HG03060 (cell line): Measurements from ENCODE around the gene TAF4.
"Not testable (repeated sequence)": the region's sequence is repeated elsewhere in the genome, so short reads cannot be mapped to it uniquely, and the experiment has no call there.

Source experiments
- ATAC-seq: cut with Tn5 transposase; IDR thresholded peaks from one replicate; pipeline ENCODE4 v1.9.1; 2021; ENCODE audit warnings: low read depth, moderate number of reproducible peaks; ENCODE audit not compliant: unreplicated experiment

TAF4 gene

DNA sequence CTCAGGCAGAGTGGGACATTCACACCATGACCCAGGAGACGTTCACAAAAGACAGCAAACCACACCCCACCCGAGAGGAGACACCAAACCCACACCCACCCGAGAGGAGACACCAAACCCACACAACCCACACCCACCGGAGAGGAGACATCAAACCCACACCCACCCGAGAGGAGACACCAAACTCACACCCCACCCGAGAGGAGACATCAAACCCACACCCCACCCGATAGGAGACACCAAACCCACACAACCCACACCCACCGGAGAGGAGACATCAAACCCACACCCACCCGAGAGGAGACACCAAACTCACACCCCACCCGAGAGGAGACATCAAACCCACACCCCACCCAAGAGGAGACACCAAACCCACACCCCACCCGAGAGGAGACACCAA, 84.0 kb downstream of the TAF4 start:
- ATAC-seq, result not testable (repeated sequence)

DNA sequence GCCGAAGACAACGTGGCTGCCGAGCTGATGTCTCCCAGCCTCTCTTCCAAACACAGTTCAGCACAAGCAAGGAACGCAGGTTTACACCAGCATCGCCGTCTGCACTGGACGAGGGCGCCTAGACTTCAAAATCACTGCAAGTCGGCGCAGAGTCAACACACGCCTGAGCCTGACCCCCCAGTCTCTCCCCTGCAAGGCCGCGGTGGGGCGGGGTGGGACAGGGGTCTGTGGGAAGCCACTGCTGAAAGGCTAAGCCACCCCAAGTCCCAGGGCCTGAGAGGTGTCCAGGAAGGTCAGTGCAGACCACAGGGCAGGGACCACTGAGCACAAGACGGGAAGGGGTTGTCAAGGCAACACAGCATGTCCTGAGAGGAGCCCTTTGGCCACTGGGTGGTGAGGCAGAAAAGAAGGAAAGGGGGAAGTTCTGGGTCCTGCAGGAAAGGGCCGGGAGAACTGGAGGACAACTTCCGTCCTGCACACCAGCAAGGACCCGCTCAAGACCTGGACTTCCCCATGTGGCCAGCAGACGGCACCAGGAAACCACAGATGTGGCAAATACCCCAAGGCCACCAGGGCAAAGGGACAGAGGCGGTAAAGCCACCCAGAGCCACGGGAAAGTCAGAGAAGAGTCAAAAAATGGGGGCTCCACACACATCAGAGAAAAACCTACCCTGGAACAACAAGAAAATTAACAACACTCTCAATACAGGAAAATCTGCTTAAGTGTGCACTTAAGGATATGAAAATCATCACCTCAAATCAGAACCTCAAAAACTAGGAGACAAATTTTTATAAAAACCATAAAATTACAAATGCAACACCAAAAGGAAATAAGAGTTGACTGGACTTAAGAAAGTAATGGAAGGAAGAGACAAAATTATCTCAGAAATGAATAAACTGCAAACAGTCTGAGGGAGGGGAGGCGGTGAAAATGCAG, 84.8 kb downstream of the TAF4 start:
- no peak for ATAC-seq

DNA sequence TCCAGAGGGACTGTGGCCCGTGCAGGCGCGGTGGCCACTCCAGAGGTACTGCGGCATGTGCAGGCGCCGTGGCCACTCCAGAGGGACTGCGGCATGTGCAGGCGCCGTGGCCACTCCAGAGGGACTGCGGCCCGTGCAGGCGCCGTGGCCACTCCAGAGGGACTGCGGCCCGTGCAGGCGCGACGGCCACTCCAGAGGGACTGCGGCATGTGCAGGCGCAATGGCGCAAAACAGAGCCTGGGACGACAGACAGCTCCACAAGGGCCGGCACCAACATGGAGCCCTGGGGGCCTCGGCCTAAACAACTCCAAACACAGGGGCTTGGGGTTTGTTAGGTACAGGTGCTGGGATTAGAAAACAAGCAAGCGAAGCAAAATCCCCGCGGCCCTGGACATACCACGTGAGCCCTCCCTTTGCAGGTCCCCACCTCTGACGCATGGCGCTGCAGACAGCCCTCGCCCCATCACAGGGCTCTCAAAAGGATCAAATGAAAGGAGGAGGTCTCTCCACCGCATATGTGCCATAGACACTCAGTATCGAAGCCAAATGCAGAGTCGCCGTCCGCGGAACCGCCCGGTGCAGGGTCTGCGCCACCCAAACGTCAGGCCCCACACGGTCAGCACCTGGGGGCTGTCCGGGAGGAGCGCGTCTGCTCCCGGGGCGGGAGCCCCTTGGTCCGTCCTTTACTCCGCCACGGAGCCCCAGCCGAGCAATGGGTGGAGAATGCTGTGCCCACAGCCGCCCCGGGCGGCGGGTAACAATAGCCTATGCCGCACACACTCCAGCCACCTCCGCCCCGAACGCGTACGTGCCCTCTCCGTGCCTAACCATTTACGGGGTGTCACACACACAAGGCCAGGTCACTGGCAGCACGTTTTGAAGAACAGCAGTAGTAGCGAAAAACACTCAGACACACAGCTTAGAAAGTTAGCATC, 85.7 kb downstream of the TAF4 start:
- no peak for ATAC-seq

DNA sequence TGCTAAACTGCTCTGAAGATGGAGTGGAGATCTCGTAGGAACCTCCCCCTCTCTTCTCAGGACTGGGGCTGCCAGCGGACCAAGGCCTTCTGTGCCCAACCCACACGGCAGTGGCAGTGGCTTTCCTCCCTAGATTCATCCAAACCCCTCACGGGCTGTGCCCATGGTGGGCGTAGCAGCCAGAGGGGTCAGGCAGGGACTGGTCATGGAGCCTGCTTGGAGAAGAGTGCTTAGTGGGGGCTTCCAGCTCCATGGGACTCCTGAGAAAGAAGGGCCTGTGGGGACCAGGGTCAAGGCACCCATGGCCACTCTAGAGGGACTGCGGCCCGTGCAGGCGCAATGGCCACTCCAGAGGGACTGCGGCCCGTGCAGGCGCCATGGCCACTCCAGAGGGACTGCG, 86.6 kb downstream of the TAF4 start:
- ATAC-seq, result no peak

DNA sequence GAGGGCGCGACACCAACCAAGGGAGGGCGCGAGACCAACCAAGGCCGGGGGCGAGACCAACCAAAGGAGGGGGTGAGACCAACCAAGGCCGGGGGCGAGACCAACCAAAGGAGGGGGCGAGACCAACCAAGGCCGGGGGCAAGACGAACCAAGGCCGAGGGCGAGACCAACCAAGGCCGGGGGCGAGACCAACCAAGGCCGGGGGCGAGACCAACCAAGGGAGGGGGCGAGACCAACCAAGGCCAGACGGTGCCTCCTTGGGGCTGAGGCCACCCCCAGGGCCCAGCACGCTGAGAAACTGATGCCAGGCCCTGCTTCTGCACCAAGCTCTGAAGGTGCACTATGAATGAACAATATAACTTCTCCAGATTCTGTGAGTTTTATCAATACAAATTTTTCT, 87.2 kb downstream of the TAF4 start:
- no peak for ATAC-seq

DNA sequence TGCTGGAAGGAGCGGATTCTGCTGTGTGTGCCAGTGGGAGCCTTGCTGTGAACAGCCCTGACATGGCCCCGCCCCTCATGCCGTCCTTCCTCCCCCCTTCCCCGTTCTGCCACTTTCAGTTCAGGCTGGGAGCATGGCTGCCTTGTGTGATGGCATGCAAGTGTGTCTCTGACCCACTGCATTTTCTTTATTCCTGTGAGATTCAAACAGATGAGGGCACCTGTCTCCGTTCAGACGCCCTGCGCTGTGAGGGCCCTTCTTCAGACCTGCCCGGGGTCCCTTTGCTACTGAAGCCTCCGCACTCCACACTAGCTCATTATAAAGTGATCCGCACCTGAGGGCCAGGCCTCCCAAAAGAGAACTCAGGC, 88.3 kb downstream of the TAF4 start:
- no peak for ATAC-seq

DNA sequence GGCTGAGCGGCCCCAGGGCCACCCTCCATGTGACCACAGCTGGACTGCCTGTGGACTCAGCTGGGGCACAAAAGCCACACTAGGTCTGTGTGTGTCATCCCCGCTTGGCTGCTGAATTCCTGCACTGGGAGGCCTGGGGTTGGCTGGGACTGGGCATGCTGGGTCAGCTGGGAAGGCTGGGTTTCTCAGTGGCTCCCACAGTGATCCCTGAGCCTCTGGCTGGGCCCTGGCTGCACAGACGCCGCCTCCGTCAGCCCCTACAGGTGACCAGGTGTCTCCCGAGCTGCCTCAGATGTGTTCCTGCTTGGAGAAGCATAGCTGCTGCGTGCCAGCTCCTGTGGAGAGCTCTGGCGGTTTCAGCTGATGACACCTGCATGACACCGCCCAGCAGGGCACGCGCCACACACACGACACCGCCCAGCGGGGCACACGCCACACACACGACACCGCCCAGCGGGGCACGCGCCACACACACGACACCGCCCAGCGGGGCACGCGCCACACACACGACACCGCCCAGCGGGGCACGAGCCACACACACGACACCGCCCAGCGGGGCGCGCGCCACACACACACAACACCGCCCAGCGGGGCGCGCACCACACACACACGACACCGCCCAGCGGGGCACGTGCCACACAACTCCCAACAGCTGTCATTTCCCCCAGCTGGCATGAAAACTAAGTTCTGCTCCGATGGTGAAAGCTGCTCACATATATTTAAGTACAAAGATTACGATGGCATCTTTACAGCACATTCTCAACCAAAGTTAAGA, 88.8 kb downstream of the TAF4 start:
- ATAC-seq, result no peak

DNA sequence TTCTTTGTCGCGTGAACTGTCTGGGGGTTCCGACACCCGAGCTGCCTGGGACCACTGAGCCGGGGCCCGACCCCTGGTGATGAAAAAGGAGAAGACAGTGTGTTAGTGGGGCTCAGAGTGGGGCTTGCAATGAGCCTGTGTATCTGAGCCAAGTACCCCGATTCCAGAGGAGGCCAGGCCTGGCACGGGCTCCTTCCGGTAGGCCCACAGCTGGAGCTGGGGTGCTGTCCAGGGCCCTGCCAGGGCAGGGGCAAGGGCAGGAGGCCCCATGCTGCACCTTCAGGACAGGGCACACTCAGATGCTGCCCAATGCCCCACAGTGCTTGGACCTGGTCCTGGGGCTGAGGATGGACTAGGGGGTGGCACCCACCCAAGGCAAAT, 89.4 kb downstream of the TAF4 start:
- no peak for ATAC-seq

DNA sequence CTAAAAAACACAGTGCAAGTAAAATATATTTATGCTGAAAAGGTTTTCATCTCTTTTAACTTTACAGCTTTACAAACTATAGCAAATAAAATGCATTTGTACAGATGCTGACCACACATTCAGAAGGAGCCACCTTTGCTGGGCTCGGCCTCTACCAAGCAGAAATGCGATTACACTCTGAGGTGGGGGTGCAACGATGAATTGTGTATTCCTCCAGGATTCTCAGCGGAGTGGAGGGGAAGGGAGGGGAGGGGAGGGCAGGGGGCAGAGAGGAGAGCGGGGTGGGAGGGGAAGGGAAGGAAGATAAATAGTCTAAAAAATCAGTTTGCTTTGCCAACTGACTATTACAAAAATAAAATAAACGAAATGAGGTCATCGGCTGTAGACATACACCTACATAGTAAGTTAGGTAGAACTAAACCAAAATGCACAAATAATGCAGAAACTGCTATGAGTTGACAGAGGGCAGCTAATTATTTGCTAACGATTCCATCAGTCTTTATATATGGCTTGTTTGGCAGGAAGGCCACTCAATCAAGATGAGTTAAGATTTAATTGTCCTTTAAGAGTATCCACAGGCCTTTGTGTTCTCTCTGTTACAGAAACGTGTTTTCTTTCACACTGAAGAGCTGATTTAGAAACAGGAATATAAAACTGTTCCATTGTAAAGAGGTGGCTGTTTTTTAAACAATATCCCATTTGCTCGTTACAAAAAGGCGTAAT, 90.1 kb downstream of the TAF4 start:
- ATAC-seq, result no peak

DNA sequence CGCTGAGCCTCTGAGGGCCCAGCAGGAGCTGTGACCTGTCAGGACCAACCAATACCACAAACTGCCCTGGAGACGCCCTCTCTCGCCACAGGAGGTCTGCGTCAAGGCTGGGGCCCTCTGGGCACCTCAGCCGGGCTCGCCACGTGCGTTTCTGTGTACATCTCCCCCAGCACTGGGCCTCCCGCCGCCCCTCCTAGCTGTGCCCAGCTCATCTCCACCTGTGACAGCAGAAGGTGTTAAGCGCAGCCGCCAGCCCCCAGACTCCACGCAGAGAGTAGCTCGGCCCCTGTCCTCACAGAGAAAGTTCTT, 91.4 kb downstream of the TAF4 start:
- no peak for ATAC-seq

DNA sequence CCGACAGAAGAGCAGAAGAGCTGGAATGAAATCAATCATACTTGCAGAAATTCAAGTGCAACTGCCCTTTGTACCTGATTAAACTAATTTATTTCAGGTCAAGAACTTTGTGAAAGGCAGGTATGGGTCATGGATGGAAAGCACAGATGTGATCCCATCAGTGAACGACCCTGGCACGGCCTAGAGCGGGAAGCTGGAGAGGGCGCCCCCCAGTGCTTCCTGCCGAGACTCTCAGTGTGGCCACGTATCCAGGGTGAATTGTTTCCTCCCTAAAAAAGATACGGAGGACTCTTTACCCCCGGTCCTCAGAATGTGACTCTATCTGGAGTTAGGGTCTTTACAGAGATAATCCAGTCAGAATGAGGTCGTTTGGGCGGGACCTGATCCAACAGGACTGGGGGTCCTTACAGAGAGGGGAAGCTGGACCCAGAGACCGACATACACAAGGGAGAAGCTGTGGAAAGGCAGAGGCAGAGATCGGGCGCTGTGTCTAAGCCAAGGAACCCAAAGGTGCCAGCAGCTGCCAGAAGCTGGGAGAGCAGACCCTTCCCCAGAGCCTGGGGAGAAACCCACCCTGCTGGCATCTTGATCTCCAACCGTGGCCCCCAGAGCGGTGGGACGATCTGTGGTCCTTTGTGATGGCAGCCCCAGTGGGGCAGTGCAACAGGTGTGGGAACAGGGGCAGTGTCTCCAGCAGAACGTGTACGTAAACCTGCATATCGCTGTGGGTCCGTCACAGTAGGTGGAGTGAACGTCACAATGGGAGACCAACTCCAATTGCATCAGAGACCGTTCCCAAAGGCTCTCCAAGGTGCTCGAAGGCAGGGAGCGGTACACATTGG, 91.9 kb downstream of the TAF4 start:
- no peak for ATAC-seq

DNA sequence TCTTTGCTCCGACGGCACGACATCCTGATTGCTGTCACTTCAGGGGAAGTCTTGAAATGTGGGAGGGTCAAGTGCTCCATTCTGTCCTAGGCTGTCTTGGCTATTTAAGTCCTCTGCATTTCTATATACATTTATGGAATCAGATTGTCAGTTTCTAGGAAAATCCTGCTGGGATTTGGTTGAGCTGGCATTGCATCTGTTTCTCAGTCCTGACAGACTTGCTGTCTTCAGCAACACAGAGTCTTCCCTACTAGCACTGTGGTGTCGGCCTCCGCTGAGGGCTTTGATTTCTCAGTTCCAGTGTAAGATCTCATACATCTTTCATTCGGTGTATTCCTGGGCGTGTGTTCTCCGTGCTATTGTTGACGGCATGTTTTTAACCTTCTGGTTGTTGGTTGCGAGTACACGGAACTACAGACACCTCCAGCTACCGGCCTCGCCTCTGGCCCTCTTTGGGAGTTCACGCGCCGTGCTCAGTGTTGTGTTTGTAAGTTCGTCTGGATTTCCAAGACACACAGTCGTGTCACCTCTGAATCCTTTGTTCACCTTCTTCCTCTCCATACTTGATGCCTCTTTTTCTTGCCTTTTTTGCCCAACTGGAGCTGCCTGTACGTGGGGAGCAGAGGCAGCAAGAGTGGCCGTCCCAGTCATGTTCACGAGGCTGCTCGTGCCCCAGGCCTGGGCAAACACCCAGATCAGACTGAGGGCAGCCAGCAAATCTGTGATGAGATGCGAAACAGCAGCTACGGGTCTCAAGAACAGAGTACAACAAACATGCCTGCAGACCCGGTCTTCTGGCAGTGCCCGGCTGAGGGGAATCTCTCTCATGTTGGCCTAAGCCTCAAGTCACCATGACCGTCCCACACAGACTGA, 92.8 kb downstream of the TAF4 start:
- ATAC-seq, result no peak

DNA sequence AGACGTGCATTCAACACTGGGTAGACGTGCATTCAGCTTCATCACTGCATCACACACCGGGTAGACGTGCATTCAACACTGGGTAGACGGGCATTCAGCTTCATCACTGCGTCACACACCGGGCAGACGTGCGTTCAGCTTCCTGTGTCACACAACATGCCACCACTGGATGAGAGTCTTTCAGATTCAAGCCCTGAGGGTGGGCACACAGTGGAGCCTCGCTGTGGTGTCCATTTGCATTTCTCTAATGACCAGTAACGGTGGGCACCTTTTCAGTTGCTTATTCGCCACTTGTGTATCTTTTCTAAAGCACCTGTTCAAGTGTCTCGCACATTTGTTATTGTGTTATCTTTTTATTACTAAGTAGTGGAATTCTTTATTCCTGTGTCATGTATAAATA, 94.1 kb downstream of the TAF4 start:
- not testable (repeated sequence) for ATAC-seq

DNA sequence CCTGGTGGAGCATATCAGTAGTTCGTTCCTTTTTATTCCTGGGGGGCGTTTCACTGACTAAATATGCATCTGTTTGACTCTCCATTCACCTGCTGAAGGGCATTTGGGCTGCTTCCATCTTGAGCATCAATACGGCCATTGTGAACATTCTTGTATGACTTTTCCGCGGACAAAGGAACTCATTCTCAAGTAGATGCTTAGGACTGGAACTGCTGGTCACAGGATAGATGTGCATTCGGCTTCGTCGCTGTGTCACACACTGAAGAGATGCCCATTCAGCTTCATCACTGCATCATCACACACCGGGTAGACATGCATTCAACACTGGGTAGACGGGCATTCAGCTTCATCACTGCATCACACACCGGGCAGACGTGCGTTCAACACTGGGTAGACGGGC, 95.3 kb downstream of the TAF4 start:
- ATAC-seq, result no peak

DNA sequence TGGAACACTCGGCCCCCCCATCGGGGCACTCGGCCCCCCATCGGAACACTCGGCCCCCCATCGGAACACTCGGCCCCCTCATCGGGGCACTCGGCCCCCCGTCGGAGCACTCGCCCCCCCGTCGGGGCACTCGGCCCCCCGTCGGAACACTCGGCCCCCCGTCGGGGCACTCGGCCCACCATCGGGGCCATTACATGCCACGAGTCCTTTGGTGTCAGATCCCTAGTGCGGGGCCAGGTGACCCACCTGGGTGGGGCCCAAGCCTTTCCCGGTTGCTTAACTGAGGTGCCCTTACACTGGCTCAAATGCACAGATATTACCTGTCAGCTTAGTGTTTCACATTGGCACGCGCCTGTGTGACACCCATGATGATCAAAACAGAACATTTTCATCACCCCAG, 95.9 kb downstream of the TAF4 start:
- no peak for ATAC-seq

DNA sequence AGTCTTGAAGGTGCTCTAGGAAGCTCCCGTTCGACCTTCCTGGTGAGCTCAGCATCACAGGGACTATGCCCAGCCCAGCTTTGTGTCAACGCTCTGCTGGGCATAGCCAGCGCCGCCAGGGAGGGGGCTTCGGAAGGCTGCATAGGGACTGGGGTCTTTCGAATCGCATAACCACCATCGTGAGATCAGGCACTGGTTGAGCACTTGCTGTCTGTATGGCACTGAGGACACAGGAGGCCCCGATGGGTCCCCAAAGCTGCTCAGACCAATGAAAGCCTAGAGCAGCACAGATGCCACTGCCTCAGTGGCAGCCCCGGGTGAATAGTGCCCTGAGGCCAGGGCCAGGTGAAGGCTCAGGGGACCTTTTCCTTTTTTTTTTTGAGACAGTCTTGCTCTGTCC, 96.7 kb downstream of the TAF4 start:
- ATAC-seq, result no peak

DNA sequence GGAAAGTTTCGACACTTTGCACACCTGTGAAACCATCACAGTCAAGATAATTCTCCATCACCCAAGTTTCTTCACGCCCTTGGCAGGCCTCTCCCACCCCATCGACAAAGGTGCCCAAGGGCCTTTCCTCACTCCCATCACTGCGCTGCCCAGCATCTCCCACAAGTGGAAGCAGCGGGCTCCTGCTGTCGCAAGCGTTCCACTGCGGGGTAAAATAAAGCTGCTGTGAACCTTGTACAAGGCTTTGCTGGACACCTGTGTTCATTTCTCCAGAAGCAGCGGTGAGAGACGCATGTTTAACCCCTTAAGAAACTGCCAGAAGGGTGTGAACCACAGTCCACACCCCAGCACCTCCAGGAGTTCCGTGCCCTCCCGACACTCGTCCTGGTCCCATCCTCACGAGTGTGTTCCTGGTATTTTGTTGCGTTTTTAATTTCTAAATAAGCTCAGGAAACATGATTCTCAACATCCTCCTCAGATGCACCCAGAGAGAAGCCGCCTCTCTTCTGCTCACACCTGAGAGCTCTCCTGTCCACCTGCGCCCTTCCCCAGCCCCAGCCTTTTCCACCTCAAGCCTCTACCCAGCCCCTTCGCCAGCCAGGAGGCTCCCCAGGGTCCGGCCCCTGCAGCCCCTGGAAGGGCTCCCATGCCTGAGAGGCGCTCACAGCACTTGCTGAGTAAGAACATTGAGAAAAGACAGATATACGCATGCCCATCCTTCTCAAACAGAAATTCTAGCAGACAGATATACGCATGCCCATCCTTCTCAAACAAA, 97.5 kb downstream of the TAF4 start:
- ATAC-seq, result no peak

DNA sequence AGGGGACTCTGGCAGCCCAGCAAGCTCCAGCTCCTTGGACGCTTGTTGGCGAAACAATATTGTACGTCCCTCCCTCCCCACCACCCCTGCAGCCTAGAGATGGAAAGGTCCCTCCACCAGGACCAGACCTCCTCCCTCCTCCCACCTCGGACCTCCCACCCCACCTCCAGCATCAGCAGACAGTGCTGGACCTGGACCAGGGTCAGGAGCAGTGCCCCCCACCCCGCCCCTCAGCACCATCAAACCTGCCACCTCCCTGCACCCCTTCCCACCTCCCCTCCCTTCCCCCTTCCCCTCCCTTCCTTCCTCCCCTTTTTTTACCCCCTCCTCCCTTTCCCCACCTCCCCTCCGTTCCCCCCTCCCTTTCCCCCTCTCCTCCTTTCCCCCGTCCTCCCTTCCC, 98.4 kb downstream of the TAF4 start:
- ATAC-seq, result no peak
